Stimulated activated CD4-positive, alpha-beta T cell treated with anti-CD3 and anti-CD28 coated beads, Interleukin-12 subunit alpha, Interleukin-12 subunit beta, amount 100 ng/mL, for 24 hours (primary cell): ENCODE results near the gene PRKG1.
"Not testable (repeated sequence)": the region's sequence is repeated elsewhere in the genome, so short reads cannot be mapped to it uniquely, and the experiment has no call there.

Experiments used
- DNase-seq, 2 experiments: peaks; one replicate each; pipeline ENCODE4 v3.0.0-alpha.2; 2020; ENCODE audit warnings: low read depth in 2 of 2

PRKG1 gene

GRCh38 chr10:51117053-51117660 is 42.9 kb downstream of the PRKG1 start:
- DNase-seq: no peak

GRCh38 chr10:51117794-51118193 is 43.5 kb downstream of the PRKG1 start:
- no peak for DNase-seq

GRCh38 chr10:51119441-51119840 is 45.2 kb downstream of the PRKG1 start:
- DNase-seq: no peak

DNA sequence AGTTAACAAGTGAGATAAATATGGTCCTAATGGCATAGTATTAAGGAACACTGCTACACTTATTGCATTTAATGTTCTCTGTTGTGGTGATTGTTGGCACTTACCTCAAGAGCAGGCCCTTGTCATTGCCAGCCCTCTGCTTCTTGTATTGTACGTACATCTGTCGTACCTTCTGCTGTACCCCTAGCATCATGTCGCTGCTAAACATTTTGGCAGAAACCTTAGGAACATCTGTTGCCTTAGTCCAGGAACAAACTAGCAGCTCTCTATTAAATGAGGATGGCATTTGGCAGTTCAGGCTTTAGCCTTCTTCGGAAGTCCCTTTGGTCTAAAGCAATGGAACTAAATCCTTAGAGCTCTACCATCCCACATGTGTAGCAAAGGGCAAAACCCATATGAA is 47.6 kb downstream of the PRKG1 start:
- DNase-seq: no peak

- no peak for DNase-seq
Observed at GRCh38 chr10:51124852-51125251, 50.6 kb downstream of the PRKG1 start.

- no peak for DNase-seq
Observed at GRCh38 chr10:51125518-51125917, 51.2 kb downstream of the PRKG1 start.

DNA sequence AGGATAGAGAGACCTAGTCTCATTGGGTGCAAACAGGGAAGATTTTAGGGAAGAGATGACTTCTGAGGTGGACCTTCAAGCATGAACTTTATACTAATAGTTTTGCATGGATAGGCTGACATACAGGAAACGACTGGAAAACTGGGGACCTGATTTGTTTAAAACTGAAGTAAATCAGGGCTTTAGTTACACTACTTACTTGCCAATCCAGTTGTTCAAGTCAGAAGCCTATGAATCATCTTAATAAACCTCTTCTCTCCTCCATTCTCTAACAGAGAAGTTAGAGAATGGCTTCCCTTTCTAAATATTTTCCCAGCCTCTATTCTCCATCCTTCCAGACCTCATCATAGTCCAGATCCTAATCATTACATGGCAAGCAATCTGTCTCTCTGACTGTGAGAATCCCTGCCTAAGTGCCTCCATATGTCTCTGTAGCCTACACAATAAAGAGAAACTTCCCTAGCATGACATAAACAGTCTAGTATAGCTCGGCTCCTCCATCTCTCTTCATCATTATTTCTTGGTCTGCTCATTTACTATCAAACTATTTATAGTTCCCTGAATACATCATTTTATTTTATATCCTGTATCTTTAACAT is 55.8 kb downstream of the PRKG1 start:
- no peak for DNase-seq

GRCh38 chr10:51137756-51138529 is 63.7 kb downstream of the PRKG1 start:
- no peak for DNase-seq

DNA sequence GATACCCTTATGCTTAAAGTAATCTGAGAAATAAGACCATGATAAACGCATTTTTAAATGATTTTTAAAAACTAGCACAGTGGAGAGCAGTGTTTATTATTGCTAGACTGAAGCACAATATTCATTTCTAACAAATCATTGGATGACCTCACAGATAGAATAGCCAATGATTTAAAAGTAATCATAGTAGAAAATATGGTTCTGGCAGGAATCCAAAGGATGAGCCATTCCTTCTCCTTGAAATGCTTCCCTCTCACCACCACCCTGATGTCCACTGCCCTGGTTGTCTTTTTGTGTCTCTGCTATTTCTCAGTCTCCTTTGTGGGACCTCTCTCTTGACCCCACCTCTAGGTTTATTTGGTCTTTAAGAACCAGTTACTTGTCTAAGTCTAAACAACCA is 64.9 kb downstream of the PRKG1 start:
- no peak for DNase-seq

DNA sequence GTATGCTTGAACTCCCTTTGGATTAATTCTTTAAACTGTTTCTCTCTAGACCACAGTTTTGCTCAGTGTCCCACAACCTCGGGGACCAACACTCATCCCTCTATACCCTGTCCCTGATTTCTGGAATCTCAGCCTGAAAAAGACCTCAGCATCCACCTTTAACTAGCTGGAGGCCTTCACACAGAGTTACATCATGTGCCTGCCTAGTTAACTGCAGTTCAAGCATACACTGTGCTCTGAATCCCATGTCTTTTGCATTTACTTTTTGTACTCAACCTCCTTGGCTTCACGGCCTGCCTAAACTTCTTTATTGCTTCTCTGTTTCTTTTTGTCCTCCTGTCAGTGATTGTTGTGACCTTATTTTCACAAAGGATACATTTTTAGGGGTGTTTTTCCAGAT is 66.7 kb downstream of the PRKG1 start:
- DNase-seq: no peak

DNA sequence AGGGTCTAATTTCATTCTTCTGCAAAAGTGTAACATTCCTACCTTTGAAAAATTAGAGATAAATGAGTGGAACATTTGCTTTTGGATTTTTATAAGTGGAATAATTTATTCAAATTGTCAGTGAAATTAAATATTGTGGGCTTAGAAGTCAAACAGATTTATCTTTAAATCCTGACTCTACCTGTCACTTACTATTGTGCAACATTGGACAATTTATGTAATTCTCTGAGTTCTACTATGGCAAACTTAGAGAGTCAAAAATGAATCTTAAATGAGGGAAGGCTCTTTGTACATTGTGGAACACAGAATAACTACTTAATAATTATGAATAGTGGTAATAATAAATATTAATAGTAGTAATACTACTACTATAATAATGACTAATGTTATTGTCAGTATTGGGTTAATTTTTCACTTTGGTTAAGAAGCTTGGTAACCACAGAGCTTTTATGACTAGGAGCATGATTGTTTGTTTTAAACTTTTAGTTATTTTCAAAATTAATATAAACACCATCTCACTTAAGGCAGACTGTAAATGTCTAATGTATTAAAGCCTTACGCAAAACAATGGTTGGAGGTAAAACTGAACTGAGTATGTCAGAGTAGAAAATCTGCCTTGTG is 70.0 kb downstream of the PRKG1 start:
- no peak for DNase-seq

GRCh38 chr10:51145375-51145774 is 71.1 kb downstream of the PRKG1 start:
- DNase-seq: no peak

- no peak for DNase-seq
Observed at GRCh38 chr10:51147644-51148399, 73.5 kb downstream of the PRKG1 start.

- no peak for DNase-seq
Observed at GRCh38 chr10:51156926-51157325, 82.6 kb downstream of the PRKG1 start.

DNA sequence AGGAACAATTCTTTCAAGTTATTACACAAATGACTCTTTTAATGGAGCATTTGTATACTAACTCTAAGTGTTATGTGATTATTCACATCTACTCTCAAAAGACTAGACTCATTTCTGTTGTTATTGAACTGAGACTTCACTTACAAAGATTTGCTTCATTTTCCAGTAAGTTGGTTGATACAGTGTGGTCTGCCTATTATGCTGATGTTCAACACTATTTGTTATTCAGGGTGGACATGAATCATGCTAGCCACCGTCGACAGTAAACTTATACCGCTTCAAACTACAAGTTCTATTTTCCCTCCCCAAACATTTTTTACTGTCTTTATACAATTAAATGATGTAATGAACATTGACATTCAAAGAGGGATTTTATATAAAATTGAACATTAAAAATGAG is 84.5 kb downstream of the PRKG1 start:
- no peak for DNase-seq

DNA sequence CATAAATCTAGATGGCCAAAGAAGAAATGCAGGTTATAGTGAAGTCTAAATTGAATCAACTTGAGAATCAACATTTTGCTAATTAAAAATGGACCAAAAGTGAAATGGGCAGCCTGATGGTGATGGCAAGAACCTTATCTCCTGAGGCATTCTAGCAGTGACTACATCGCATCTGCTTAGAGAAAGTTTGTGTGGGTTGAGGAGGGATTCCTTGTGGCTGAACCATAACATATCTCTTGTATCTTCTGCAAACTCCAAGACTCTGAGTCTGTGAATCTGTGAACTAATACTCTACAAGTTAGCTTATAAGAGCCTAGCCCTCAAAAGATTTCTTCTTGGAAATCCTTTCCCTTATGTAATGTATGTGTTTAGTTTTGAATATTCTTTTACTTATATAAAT is 85.6 kb downstream of the PRKG1 start:
- no peak for DNase-seq

- DNase-seq: no peak
Observed at GRCh38 chr10:51162002-51162401, 87.7 kb downstream of the PRKG1 start.

DNA sequence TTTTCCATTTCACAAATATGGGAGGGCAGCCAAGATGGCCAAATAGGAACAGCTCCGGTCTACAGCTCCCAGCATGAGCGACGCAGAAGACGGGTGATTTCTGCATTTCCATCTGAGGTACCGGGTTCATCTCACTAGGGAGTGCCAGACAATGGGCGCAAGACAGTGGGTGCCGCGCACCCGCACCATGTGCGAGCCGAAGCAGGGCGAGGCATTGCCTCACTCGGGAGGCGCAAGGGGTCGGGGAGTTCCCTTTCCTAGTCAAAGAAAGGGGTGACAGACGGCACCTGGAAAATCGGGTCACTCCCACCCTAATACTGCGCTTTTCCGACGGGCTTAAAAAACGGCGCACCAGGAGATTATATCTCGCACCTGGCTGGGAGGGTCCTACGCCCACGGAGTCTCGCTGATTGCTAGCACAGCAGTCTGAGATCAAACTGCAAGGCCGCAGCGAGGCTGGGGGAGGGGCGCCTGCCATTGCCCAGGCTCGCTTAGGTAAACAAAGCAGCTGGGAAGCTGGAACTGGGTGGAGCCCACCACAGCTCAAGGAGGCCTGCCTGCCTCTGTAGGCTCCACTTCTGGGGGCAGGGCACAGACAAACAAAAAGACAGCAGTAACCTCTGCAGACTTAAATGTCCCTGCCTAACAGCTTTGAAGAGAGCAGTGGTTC is 89.2 kb downstream of the PRKG1 start:
- not testable (repeated sequence) for DNase-seq

DNA sequence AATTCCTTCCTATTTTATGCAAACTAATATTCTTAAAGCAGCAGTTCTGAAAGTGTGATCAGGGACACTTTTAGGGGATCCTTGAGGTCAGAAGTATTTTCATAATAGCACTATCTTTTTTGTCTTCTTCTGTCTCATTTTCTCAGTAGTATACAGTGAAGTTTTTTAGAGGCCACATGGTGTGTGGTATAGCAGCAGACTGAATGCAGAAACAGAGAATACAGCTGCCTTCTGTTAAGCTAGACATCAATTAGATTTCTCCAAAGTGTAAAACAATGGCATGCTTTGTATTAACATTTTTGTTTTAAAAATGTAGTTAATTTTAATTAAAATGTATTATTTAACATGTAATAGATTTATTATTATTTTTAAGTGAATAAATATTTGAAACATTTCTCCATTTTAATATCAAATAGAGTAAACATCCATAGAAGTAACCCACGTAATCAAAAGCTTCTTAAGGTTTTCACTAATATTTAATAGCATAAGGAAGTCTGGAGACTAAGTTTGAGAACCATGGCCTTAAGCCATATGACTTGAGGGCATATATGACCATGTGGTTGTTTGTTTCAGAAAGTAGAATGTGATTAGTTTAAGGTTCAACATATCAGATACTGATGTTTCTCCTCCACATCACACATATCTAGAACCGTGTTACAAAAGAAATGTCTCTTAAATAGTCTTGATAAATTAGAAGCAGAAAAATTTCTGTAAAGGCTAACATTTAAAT is 94.0 kb downstream of the PRKG1 start:
- DNase-seq: no peak

- no peak for DNase-seq
Observed at GRCh38 chr10:51169111-51169510, 94.8 kb downstream of the PRKG1 start.
